Umbilical cord (tissue), 2 donors: ENCODE results near the gene KNCN. TPM values are rescaled to one million over a fixed set of nuclear protein-coding genes. Genes with fewer than 3 reads are reported as not detected.

ENCODE experiments used
- DNase-seq: peaks from one replicate; pipeline ENCODE4 v3.0.0-alpha.2; 2015; ENCODE audit warnings: low spot score
- total RNA-seq: library from RNA; depleted of rRNA; stranded (reverse); fragments of >200 nt; gene quantifications from one replicate; pipeline ENCODE4 v1.2.3, GENCODE V29; 2014; ENCODE audit warnings: low replicate concordance; ENCODE audit not compliant: insufficient read depth

KNCN gene
- total RNA-seq, 1 donor from 2014 or later = not detected

DNA sequence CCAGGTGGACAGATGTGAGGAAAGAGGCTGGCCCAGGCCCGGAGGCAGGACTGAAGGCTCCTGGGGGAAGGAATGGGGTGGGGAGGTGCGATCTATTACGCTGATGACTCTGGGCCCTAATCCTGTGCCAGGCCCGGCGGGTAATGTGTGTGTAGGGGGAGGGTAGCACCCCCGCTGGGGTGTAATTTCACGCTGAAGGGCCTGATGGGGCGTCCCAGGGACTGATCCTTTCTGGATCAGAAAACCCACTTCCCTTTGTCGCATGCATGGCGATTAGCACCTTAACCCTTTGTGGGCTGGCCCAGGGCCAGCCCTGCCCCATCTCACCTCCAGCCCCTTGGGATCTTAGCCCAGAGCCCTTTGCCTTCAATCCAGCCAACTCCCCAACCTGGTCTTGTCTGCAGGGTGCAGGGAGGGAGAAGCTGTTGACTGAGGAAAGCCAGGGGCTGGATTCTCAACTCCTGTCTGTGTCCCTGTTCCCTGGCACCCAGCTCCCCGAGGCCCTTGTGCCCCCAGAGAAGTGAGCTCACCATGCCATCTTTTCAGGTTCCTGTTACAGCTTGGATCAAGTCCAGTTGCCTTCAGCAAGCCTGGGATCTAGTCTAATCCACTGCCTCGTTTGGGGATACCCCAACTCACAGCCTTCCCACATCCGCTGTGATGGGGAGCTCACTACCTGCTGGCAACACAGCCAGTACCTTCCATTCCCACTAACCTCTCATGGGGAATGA, 26.0 kb downstream of the KNCN start:
- no peak for DNase-seq

- no peak for DNase-seq
Observed at GRCh38 chr1:46524843-46525242, 26.6 kb downstream of the KNCN start.

DNA sequence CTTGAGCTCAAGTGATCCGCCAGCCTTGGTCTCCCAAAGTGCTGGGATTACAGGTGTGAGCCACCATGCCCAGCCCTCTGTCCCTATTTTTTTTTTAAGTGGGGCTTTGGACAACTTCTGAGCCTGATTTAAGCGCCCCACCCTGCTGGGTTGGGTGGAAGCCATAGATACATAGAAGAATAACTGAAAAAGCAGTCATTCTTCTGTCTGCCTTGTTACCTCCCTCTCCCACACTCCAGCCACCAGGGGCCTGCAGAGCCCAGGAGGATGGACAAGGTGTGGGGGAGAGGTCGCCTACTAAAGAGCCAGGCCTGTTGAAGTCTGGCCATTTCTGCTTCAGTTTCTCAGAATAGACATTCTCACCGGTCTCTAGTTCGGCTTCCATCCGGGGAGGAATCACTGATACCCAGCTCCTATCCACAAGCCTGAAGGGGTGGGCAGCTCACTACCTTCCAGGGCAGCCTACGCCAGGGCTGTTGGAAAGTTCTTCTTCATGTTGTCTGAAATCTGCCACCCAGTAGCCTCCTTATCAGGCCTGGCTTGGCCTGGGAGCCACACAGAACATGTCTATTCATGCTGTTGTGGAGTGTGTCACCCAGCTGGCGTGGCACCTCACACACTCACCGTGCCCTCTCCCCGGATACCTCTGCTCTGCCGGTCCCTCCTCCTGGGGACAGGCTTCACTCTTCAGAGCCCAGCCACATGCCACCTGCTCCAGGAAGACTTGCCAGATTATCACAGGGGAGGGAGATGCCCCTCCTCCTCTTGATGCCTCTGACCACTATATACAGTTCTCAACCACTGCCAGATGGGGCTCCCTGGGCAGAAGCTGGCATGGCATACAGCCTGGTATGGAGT, 27.7 kb downstream of the KNCN start:
- no peak for DNase-seq

GRCh38 chr1:46522969-46523320, 28.5 kb downstream of the KNCN start:
- no peak for DNase-seq

- peak; percentile 76 for DNase-seq
Observed at GRCh38 chr1:46522184-46522968, 29.1 kb downstream of the KNCN start.

GRCh38 chr1:46521414-46521813, 30.0 kb downstream of the KNCN start:
- no peak for DNase-seq

- peak; percentile 90 for DNase-seq
Observed at GRCh38 chr1:46520063-46520911, 31.2 kb downstream of the KNCN start.

- no peak for DNase-seq
Observed at GRCh38 chr1:46519209-46519608, 32.2 kb downstream of the KNCN start.

DNA sequence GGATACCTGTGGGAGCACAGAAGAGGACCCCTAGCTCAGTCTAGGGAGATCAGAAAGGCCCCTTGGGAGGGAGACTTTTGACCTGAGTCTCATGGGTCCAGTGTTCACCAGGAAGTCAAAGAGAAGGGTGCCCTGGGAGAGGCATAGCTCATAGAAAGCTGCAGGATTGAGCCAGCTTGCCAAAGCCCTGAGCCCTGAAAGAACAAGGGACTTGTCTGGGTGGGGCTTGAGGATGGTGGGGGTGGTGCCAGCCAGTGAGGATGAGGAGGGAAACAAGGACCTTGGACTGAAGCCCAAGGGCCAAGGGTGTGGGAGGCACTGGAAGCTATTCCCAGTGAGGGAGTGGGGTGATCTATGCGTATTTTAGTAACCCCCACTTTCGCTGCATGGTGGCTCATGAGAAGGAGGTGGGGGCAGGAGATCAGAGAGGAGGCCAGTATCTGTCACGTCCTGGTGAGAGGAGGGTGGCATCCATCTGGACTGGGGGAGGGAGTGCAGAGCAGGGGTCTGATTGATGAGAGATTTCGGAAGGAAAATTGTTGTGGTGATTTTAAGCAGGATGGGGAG, 33.4 kb downstream of the KNCN start:
- DNase-seq = no peak

- DNase-seq = no peak
Observed at GRCh38 chr1:46517010-46517600, 34.3 kb downstream of the KNCN start.

DNA sequence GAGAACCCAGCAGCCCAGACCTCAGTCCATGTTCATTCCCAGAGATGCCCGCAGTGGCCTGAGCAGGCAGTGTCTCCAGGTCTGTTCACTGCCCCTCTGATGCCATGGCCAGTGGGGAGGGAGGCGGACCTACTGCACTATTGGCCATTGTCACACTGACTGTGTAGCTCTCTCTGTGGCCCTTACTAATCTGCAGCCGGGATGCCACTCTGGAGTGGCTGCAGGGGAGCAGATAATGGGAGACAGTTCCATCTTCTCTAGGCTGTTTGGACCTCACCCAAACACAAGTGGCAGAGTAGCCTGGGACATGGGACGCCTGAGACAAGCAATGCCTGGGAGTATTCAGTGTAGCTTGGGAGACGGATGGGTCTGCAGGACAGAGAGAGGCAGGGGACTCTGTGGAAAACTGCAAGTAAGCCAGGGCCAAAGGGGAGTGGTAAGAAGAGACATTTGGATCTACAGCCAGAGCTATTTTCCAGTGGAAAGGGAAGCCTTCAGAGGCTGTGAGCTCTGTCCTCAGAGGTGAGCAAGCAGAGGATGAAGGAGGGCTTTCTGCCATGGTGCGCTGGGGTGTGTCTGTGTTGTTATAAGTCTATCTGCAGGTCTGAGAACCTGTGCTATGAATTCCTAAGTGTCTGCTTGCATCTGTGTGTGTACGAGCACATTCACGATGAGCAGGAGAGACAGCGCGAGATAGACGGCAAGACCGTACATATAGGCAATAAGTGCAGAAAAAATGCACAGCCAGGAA, 35.1 kb downstream of the KNCN start:
- no peak for DNase-seq

DNA sequence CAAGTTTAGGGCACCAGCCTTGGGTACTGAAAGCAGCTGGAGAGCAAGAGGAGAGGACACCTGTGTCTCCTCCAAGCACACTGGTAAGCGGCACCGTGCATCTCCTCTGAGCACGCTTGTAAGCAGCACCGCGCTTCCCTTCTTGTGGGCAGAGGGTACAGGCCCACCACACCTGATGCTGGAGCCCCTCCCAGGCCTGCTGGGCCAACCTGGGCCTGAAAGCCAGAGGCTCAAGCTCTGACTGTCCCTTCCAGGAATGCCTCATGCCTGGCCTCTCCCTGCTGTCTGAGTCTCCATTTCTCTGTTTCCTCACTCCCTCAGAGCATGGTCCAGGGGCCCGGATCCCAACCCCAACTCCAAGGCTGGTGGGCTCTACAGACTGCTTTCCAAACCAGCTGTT, 35.9 kb downstream of the KNCN start:
- no peak for DNase-seq

- DNase-seq = no peak
Observed at GRCh38 chr1:46513536-46513935, 37.9 kb downstream of the KNCN start.

DNA sequence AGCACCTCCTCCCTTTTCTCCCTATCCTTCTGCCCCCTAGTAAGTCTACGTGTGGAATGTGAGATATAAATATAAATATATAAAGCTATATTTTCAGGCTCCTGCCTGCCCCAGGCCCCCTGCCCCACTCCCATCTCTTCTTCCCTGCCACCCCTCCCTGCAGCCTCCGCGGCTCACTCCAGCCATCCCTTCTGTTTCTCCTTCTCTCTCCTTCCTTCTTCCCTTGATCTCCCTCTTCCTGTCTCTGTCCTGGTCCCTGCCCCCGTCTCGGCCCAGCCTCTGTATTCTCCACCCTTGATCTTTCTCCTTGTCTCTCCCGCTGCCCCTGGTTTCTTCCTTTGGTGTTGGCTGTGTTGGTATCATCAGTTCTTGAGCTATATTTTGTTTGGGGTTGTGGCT, 38.7 kb downstream of the KNCN start:
- no peak for DNase-seq

DNA sequence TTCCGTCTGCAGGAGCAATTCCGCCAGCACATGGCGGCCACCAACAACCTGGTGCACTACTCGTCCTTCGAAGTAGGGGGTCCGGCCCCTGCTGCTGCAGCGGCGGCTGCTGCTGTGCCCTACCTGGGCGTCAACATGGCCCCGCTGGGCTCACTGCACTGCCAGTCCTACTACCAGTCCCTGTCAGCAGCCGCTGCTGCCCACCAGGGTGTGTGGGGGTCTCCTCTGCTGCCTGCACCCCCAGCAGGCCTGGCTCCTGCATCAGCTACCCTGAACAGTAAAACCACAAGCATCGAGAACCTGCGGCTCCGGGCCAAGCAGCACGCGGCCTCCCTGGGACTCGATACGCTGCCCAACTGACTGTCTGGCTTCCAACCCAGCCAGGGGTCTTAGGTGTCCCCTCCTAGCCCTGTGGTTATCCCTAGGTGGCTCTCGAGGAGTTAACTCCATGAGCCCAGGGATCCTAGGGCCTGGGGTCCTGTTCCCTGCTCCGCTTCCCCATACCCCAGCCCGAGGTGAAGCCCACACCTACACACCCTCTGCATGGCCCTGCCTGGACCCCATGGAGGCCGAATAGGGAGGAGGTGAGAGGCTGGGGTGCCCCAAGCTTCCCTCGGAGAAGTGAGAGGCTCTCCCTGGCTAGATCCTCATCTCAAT, 39.2 kb downstream of the KNCN start:
- no peak for DNase-seq

DNA sequence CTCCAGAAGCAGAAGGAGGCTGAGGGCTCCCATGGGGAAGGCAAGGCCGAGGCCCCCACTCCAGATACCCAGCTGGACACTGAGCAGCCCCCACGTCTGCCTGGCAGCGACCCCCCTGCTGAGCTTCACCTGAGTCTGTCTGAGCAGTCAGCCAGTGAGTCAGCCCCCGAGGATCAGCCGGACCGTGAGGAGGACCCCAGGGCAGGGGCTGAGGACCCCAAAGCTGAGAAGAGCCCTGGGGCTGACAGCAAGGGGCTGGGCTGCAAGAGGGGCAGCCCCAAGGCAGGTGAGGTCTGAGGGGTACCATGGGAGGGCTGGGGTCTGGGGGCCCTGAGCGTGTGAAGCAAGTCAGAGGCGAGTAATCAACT, 40.5 kb downstream of the KNCN start:
- DNase-seq = no peak

- DNase-seq = no peak
Observed at GRCh38 chr1:46510341-46510997, 41.0 kb downstream of the KNCN start.

- DNase-seq = peak; percentile 45
Observed at GRCh38 chr1:46508757-46509156, 42.7 kb downstream of the KNCN start.
